Measurements from ENCODE around the gene SLC34A1.

SLC34A1 gene

DNA sequence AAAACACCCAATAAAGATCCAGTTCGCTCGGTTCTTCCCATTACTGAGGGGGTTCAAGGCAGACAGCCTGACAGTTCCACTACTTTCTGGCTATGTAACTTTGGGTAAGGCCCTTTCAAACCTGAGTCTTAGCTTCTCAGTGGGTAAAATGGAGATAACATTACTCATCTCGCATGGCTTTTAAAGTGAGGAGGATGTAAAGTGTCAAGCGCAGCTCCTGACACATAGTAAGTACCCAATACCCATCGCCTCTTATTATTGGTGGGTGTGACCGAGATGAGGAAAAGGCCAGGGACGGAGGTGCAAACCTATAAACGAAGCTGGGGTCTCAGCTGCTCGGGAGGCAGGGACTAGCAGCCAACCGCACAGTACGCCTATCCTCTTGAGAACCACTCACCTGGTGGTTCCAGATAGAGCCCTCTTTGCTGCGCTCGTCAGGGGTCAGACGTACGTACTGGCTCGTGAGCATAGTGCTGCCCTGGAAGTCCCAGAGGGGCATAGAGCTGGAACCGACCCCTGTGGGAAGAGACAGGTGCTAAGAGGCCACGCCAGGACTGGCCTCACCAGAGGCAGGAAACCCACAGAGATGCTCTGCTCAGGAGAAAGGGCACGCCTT lies 33.4 kb upstream of the SLC34A1 start:
- TF ChIP-seq, protein P1, sequence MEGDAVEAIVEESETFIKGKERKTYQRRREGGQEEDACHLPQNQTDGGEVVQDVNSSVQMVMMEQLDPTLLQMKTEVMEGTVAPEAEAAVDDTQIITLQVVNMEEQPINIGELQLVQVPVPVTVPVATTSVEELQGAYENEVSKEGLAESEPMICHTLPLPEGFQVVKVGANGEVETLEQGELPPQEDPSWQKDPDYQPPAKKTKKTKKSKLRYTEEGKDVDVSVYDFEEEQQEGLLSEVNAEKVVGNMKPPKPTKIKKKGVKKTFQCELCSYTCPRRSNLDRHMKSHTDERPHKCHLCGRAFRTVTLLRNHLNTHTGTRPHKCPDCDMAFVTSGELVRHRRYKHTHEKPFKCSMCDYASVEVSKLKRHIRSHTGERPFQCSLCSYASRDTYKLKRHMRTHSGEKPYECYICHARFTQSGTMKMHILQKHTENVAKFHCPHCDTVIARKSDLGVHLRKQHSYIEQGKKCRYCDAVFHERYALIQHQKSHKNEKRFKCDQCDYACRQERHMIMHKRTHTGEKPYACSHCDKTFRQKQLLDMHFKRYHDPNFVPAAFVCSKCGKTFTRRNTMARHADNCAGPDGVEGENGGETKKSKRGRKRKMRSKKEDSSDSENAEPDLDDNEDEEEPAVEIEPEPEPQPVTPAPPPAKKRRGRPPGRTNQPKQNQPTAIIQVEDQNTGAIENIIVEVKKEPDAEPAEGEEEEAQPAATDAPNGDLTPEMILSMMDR (IDR thresholded peaks at IDR 0.05; ENCODE audit: borderline replicate concordance, extremely low read depth, low read length, poor library complexity, severe bottlenecking) = no peak
- peaks cover 34% of the 10 kb centered on the region for H3K36me3 ChIP-seq (ENCODE audit: insufficient read depth, low read length)
- H3K27ac ChIP-seq (ENCODE audit: low read length) = peak overlapping the region; percentile 95
- ATAC-seq (ENCODE audit: insufficient read depth, low read depth) (no peak), DNase-seq (no peak)
- H3K27me3 ChIP-seq (ENCODE audit: insufficient read depth, low read length, poor library complexity) = no peaks in the 10 kb centered on the region
- H3K9me3 ChIP-seq (ENCODE audit: insufficient read depth, low read length, severe bottlenecking) = no peaks in the 10 kb centered on the region
- peak overlapping the region; percentile 78 for H3K9ac ChIP-seq (ENCODE audit: low read depth, low read length)
- peak overlapping the region; percentile 91 for H2AFZ ChIP-seq (ENCODE audit: low read depth, low read length)
- peaks cover 44% of the 10 kb centered on the region for H3K4me1 ChIP-seq (ENCODE audit: insufficient read depth, low read length)
- H3K79me2 ChIP-seq (ENCODE audit: insufficient read depth, low read length) = peaks cover 56% of the 10 kb centered on the region
- peaks cover 16% of the 10 kb centered on the region for H4K20me1 ChIP-seq (ENCODE audit: insufficient read depth, low read length)
- H3K4me2 ChIP-seq (ENCODE audit: insufficient read depth, low read length) = peak overlapping the region; percentile 96
- H3K4me3 ChIP-seq (ENCODE audit: low read depth in 1 of 2, low read length in 2 of 2) = peak overlapping the region; percentile 75 to 89

DNA sequence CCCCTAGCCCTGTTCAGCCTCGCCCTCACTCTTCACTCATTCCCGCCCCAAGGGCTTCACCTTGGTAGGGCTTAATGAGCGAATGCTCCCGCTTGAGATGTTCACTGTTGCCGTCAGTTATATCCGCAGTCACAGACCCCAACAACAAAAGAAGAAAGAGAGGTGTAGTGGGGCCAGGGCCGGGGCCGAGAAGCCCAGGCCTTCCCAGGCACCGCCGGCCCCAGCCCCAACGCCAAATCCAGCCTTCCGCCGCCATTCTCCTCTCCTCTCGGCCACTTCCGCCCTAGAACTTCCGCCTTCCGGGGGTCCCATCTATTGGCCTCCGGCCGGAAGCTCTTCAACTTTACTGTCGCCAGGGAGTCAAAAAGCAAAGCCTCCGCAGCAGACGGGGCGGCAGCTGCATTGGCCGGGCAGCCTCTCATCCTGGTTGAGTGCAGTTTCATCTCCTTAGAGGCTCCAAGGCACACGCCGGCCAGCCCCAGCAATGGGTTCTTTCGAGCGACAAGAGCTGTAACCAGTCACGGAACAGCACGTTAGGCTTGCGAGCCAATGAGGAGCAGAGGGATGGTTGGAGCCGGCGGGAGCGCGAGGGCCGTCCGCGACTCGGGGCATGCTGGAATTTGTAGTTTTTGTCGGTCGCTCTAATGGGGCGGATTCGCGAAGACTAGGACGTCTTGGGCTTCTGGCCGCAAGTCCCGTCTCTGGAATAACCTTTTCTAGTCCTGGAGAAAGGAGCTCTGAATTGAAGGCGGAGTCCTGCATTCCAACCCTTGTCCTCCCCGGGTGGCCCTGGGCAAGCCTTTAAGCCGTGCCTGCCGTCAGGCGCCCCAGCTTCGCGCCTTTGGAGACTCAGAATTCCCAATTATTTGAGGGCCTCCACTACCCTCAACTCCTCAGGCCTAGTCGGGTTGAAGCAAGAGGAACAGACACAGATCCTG lies 32.6 kb upstream of the SLC34A1 start, which contains the start of gene LMAN2:
TSS of gene LMAN2 (minus strand) at position 277 of the 938 bp plus-strand sequence. CDS start at position 256, 21 bp downstream.
- ATAC-seq (ENCODE audit: insufficient read depth, low read depth) (peak; percentile 99), DNase-seq (peak; percentile 96)
- Histone ChIP-seq H3K4me3 (ENCODE audit: low read depth in 1 of 2, low read length in 2 of 2) (peak within 1 kb of the TSS; percentile 75 to 89), H3K4me2 (ENCODE audit: insufficient read depth, low read length) (peak within 1 kb of the TSS; percentile 96), H4K20me1 (ENCODE audit: insufficient read depth, low read length) (peaks cover 16% of the 10 kb centered on the region), H3K9me3 (ENCODE audit: insufficient read depth, low read length, severe bottlenecking) (no peaks in the 10 kb centered on the region), H3K27me3 (ENCODE audit: insufficient read depth, low read length, poor library complexity) (no peaks in the 10 kb centered on the region), H2AFZ (ENCODE audit: low read depth, low read length) (peak within 1 kb of the TSS; percentile 91), H3K27ac (ENCODE audit: low read length) (peak within 1 kb of the TSS; percentile 95), H3K36me3 (ENCODE audit: insufficient read depth, low read length) (peaks cover 30% of the 10 kb centered on the region), H3K4me1 (ENCODE audit: insufficient read depth, low read length) (peaks cover 45% of the 10 kb centered on the region), H3K9ac (ENCODE audit: low read depth, low read length) (peak within 1 kb of the TSS; percentile 78), H3K79me2 (ENCODE audit: insufficient read depth, low read length) (peaks cover 48% of the 10 kb centered on the region)
- no peak for TF ChIP-seq EZH2 (IDR thresholded peaks at IDR 0.05; ENCODE audit: borderline replicate concordance, low read depth, low read length, severe bottlenecking)
- TF ChIP-seq, protein P1 (IDR thresholded peaks at IDR 0.05; ENCODE audit: borderline replicate concordance, extremely low read depth, low read length, poor library complexity, severe bottlenecking) = no peak

DNA sequence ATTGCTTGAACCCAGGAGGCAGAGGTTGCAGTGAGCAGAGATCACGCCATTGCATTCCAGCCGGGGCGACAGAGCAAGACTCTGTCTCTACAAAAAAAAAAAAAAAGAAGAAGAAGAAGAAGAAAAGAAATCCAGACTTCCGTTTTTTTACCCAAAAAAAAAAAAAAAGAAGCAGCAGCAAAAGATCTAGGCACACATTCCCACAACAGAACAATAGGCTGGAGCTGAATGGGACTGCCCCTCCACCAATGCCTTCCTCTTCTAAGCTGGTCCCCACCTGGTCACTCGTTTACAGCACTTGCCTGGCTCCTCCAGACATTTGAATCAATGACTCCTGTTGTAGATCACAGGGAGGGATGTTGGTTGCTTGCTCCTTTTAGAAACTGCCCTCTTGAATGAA lies 31.1 kb upstream of the SLC34A1 start:
- Histone ChIP-seq H3K79me2 (ENCODE audit: insufficient read depth, low read length) (peaks cover 33% of the 10 kb centered on the region), H3K4me1 (ENCODE audit: insufficient read depth, low read length) (peaks cover 49% of the 10 kb centered on the region)

More for the DNA sequence above, 31.1 kb upstream of the SLC34A1 start:
- H4K20me1 ChIP-seq (ENCODE audit: insufficient read depth, low read length) = peaks cover 11% of the 10 kb centered on the region
- H3K27ac ChIP-seq (ENCODE audit: low read length) = no peak overlapping the region
- no peak overlapping the region for H3K4me3 ChIP-seq (ENCODE audit: low read depth in 1 of 2, low read length in 2 of 2)
- H3K27me3 ChIP-seq (ENCODE audit: insufficient read depth, low read length, poor library complexity) = no peaks in the 10 kb centered on the region
- H3K4me2 ChIP-seq (ENCODE audit: insufficient read depth, low read length) = no peak overlapping the region
- peaks cover 20% of the 10 kb centered on the region for H3K36me3 ChIP-seq (ENCODE audit: insufficient read depth, low read length)
- no peaks in the 10 kb centered on the region for H3K9me3 ChIP-seq (ENCODE audit: insufficient read depth, low read length, severe bottlenecking)
- TF ChIP-seq, protein P1 (IDR thresholded peaks at IDR 0.05; ENCODE audit: borderline replicate concordance, extremely low read depth, low read length, poor library complexity, severe bottlenecking) = no peak
- TF ChIP-seq EZH2 (IDR thresholded peaks at IDR 0.05; ENCODE audit: borderline replicate concordance, low read depth, low read length, severe bottlenecking) = no peak
- H3K9ac ChIP-seq (ENCODE audit: low read depth, low read length) = no peak overlapping the region
- no peak overlapping the region for H2AFZ ChIP-seq (ENCODE audit: low read depth, low read length)
- ATAC-seq (ENCODE audit: insufficient read depth, low read depth) (no peak), DNase-seq (no peak)

All from DND-41 (cell line).